ENCODE measurements around the gene TMEM169.

DNA sequence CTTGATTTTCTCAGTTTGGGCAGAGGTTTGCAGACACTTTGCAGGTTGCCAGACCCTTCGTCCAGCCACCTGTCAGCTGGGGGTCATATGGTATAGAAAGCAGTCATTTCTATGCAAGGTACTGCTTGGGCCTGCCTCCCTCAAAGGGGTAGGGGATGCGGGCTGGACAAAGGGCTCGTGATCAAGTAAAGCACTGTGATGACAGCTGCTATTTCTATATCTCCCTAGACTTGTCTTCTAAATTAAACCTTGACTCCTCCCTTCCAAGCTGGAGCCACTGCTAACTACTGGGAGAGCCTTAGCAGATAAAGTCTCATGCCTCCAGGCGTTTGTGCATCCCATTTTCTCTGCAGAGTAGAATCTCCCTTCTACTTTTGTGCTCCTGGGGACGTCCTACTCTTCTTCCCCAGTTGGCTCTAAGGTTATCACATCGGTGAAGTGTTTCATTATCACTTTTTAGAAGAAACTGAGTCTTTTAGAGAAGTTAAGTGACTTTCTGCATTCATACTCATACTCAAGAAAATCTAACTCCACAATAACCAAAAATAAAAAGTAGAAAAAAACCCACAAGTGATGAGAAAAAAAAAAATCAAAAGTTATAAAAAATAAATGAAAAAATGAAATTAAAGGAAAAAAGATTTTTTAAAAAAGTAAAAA is 26.7 kb downstream of the TMEM169 start:
- no peak for TF ChIP-seq RBFOX2 (IDR thresholded peaks at IDR 0.05; ENCODE audit: low read depth, low read length)
- TF ChIP-seq JUN (IDR thresholded peaks at IDR 0.05; ENCODE audit: borderline replicate concordance, low read depth, low read length), result no peak
- TF ChIP-seq JUN (CRISPR knock-in tag; IDR thresholded peaks at IDR 0.05; ENCODE audit: borderline replicate concordance), result no peak
- TF ChIP-seq POLR2A (conservative IDR thresholded peaks at IDR 0.05), result no peak
- TF ChIP-seq HNRNPLL (IDR thresholded peaks at IDR 0.05; ENCODE audit: low read depth, low read length, poor library complexity, severe bottlenecking), result no peak
- TF ChIP-seq KLF13 (tag; IDR thresholded peaks at IDR 0.05; ENCODE audit: borderline replicate concordance, low read depth), result no peak
- TF ChIP-seq BHLHE40 (IDR thresholded peaks at IDR 0.05; ENCODE audit: low read length), result no peak
- no peak for TF ChIP-seq ZNF347 (CRISPR knock-in tag; IDR thresholded peaks at IDR 0.05; ENCODE audit: low read depth)
- no peak for TF ChIP-seq BRF1 (IDR thresholded peaks at IDR 0.05; ENCODE audit: borderline replicate concordance, extremely low read depth, insufficient read length)
- no peak for TF ChIP-seq HNRNPUL1 (IDR thresholded peaks at IDR 0.05; ENCODE audit: low read length)
- no peak for TF ChIP-seq ZNF696 (CRISPR knock-in tag; conservative IDR thresholded peaks at IDR 0.05)

Measured in K562 (cell line).